K562 (cell line): ENCODE results near the gene CAMK2A. TPM values are rescaled to one million over a fixed set of nuclear protein-coding genes. Genes with fewer than 3 reads are reported as not detected.

Experiments used
- ATAC-seq: fragments of 200-7000 bp; cut with Tn5 transposase; 3 replicates; pipeline ENCODE4 v1.9.1; 2020; ENCODE audit warnings: moderate library complexity
- BruUV-seq: library from RNA; stranded (reverse); fragments of 400-500 nt; replicated peaks from 2 replicates; lab custom pipeline; 2021; lab: Mats Ljungman, UMichigan
- CTCF ChIA-PET: fragments of 300-600 bp; formaldehyde crosslinking; extraction: SDS; loops from one replicate; lab custom pipeline; 2021; ENCODE audit warnings: low intra/inter-chr PET ratio; lab: Yijun Ruan, JAX
- POLR2A ChIA-PET: fragments of 300-600, 350-650 bp; sonication (Branson Sonifier 250); formaldehyde crosslinking; extraction: SDS; loops from one replicate; lab custom pipeline; 2021; ENCODE audit warnings: antibody characterized with exemption, inconsistent platforms; lab: Yijun Ruan, JAX
- DNase-seq, 4 experiments: peaks; one replicate each; pipeline versions ENCODE4 v3.0.0 to v3.0.0-alpha.2; 2011 to 2018; ENCODE audit warnings: low spot score in 3 of 4, mixed read lengths in 3 of 4; ENCODE audit errors: extremely low read depth in 1 of 4
- FAIRE-seq: peaks from 2 replicates; lab custom pipeline; 2011; peaks lifted over from hg19 to GRCh38; lab: Jason Lieb, UNC
- H2AFZ ChIP-seq: 2 replicates; pipeline ENCODE4 v1.6.0; 2011; ENCODE audit warnings: low read depth, low read length, control low read depth, inconsistent platforms
- H3K27ac ChIP-seq: fragments of 200-600 bp; 3 replicates; pipeline ENCODE4 v1.8.0; 2011; ENCODE audit warnings: low read depth, mild to moderate bottlenecking, control low read depth, inconsistent platforms, low read length, moderate library complexity, mixed read lengths; ENCODE audit errors: extremely low read depth
- H3K27me3 ChIP-seq, 2 experiments: fragments of 300-600 bp in 1 of 2; 2 replicates in 1 of 2; 3 replicates in 1 of 2; pipeline versions ENCODE4 v1.6.0 to v1.8.0; 2011; ENCODE audit warnings: inconsistent platforms in 2 of 2, low read length in 2 of 2, mild to moderate bottlenecking in 1 of 2, mixed read lengths in 1 of 2, moderate library complexity in 1 of 2; ENCODE audit not compliant: control insufficient read depth in 2 of 2, insufficient read depth in 2 of 2
- H3K36me3 ChIP-seq: fragments of 300-600 bp; 3 replicates; pipeline ENCODE4 v1.8.0; 2011; ENCODE audit warnings: mild to moderate bottlenecking, low read length, inconsistent platforms; ENCODE audit not compliant: control insufficient read depth, insufficient read depth
- H3K4me1 ChIP-seq, 2 experiments: fragments of 200-600 bp in 1 of 2; replicated peaks in 1 of 2; 2 replicates in 1 of 2; 3 replicates in 1 of 2; pipeline versions ENCODE4 v1.5.1 to v1.8.0; 2011; ENCODE audit warnings: inconsistent platforms in 2 of 2, low read length in 2 of 2, mild to moderate bottlenecking in 1 of 2, mixed read lengths in 1 of 2, moderate library complexity in 1 of 2; ENCODE audit not compliant: control insufficient read depth in 2 of 2, insufficient read depth in 2 of 2
- H3K4me2 ChIP-seq: 2 replicates; pipeline ENCODE4 v1.6.1; 2011; ENCODE audit warnings: low read length, control low read depth, inconsistent platforms, mixed read lengths; ENCODE audit not compliant: insufficient read depth
- H3K4me3 ChIP-seq: fragments of 200-600 bp; sonication (generic), shearing (Covaris generic); 2 replicates; pipeline ENCODE4 v1.5.1; 2016; ENCODE audit warnings: control low read depth, inconsistent platforms
- H3K79me2 ChIP-seq: fragments of 200-600 bp; 3 replicates; pipeline ENCODE4 v1.8.0; 2011; ENCODE audit warnings: low read length, inconsistent platforms; ENCODE audit not compliant: control insufficient read depth, insufficient read depth
- H3K9ac ChIP-seq, 2 experiments: 2 replicates each; pipeline versions ENCODE4 v1.6.0 to v1.6.1; 2011; ENCODE audit warnings: low read depth in 2 of 2, low read length in 2 of 2, control low read depth in 1 of 2, inconsistent platforms in 1 of 2, mild to moderate bottlenecking in 1 of 2, mixed read lengths in 1 of 2; ENCODE audit not compliant: insufficient read depth in 1 of 2
- H3K9me1 ChIP-seq: one replicate; pipeline ENCODE4 v1.6.0; 2011; ENCODE audit warnings: inconsistent platforms, mild to moderate bottlenecking, low read length, moderate library complexity; ENCODE audit not compliant: control insufficient read depth, insufficient read depth
- H3K9me3 ChIP-seq: replicated peaks from 2 replicates; pipeline ENCODE4 v1.5.1; 2011; ENCODE audit warnings: low read depth, low read length, inconsistent platforms; ENCODE audit not compliant: control insufficient read depth, insufficient read depth
- H4K20me1 ChIP-seq: replicated peaks from 2 replicates; pipeline ENCODE4 v1.6.1; 2011; ENCODE audit warnings: low read length, inconsistent platforms, mixed read lengths; ENCODE audit not compliant: control insufficient read depth, insufficient read depth
- ARNT ChIP-seq, 2 experiments: fragments of 450-650 bp; IDR thresholded peaks; 2 replicates each; pipeline ENCODE4 v1.6.1; 2016; ENCODE audit warnings: mild to moderate bottlenecking in 1 of 2
- NFIC ChIP-seq: fragments of 450-650 bp; IDR thresholded peaks from 2 replicates; pipeline ENCODE4 v1.6.1; 2017; ENCODE audit warnings: mild to moderate bottlenecking, inconsistent platforms
- ZEB2 ChIP-seq: fragments of 450-650 bp; IDR thresholded peaks from 2 replicates; pipeline ENCODE4 v1.6.1; 2016
- ZNF175 ChIP-seq: fragments of 200-800 bp; sonication (Bioruptor generic); IDR thresholded peaks from 2 replicates; pipeline ENCODE4 v1.6.1; 2016; ENCODE audit warnings: low read depth, mild to moderate bottlenecking, missing genetic modification characterization, missing compliant biosample characterization
- ZNF324 ChIP-seq: fragments of 250-450 bp; sonication (Bioruptor Pico); IDR thresholded peaks from 2 replicates; pipeline ENCODE4 v1.4.0; 2020; ENCODE audit warnings: mild to moderate bottlenecking
- ZNF695 ChIP-seq: fragments of 450-650 bp; formaldehyde crosslinking; IDR thresholded peaks from 2 replicates; pipeline ENCODE4 v1.4.0; 2020; ENCODE audit warnings: mild to moderate bottlenecking, moderate library complexity
- WGBS: fragments of 100-300 bp; shearing (Covaris generic); methylation state at CpG from one replicate; pipeline ENCODE4 v1.1.6; 2016; ENCODE audit warnings: low coverage, mixed read lengths; ENCODE audit not compliant: insufficient coverage; ENCODE audit errors: missing lambda C conversion rate; 5-methylcytosine and 5-hydroxymethylcytosine counted together
- in situ Hi-C: fragments of 300-500 bp; cut with MboI; formaldehyde crosslinking; loops from 4 replicates; pipeline ENCODE4 v1.15.0; 2018; ENCODE audit warnings: inconsistent platforms, mixed read lengths
- intact Hi-C: fragments of 100-400 bp; cut with micrococcal nuclease; formaldehyde crosslinking; loops from 2 replicates; pipeline ENCODE4 v1.14.2; 2022
- polyA plus RNA-seq, 8 experiments: library from polyadenylated mRNA; depleted of rRNA in 4 of 8; stranded (reverse) in 5 of 8; unstranded in 3 of 8; fragments of >200 nt; fragmentation: Nextera tagmentation in 2 of 8; fragmentation: Illumina TruSeq in 1 of 8; extraction: Ambion mirVana in 2 of 8; extraction: Trizol in 1 of 8; gene quantifications; 2 replicates each; pipeline versions ENCODE4 v1.2.1 to v1.2.3, GENCODE V29; 2011 to 2014; ENCODE audit warnings: inconsistent platforms in 1 of 8, missing spikeins in 1 of 8
- total RNA-seq, 7 experiments: library from RNA; depleted of rRNA in 6 of 7; stranded (reverse); fragments of >200 nt in 6 of 7; fragmentation: Illumina TruSeq in 2 of 7; extraction: Trizol in 2 of 7; gene quantifications; 2 replicates each; pipeline versions ENCODE4 v1.2.1 to v1.2.3, GENCODE V29; 2011 to 2021; ENCODE audit warnings: low replicate concordance in 1 of 7
- TF ChIP-seq, protein P1 (sequence below): sonication (generic); formaldehyde crosslinking; IDR thresholded peaks from 2 replicates; pipeline ENCODE4 v1.9.0; 2022; ENCODE audit warnings: mild to moderate bottlenecking, missing genetic modification reagents

CAMK2A gene
- total and polyA plus RNA-seq, 9 of the 15 experiments (the other 6 are each of a cell fraction or from before 2014, with no cell fraction given): 0.01 to 0.18 (median 0.04) TPM; not detected in 6

DNA sequence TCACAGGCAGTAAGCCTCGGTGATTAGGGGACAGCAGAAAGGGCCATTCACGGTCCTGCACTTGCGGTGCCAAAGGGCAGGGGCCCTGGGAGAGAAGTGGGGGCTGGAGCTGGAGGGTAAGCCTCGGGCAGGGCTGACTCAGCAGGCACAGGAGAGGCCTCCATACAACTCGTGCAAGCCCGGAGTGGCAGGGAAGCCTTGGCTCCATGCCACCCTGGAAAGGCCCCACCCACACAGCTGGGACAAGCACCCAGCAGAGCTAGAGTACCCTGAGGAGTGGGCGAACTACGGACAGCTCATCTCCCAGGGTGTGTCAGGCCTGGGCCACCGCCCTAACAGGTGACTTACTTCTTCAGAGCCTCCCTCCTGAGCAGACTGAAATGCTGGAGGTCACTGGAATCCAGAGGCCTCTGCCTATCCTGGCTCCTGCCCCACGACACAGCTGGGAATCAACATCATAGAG, 5.6 kb upstream of the CAMK2A start:
- Histone ChIP-seq H3K9ac (0 out of 4 replicates have a peak overlapping the region, but pooled peaks of 1 of the 2 experiments have one; percentile 28), H3K9me1 (peaks cover 14% of the 10 kb centered on the region), H3K79me2 (no peaks in the 10 kb centered on the region), H3K27me3 (peaks cover 0 to 14% of the 10 kb centered on the region in 2 experiments; a peak in 2 of 5 replicates), H3K36me3 (no peaks in the 10 kb centered on the region), H3K27ac (no peak overlapping the region), H4K20me1 (no peaks in the 10 kb centered on the region), H2AFZ (no peak overlapping the region), H3K4me3 (no peak overlapping the region), H3K4me1 (peaks cover 22 to 38% of the 10 kb centered on the region in 2 experiments; a peak in 4 of 5 replicates), H3K4me2 (no peak overlapping the region), H3K9me3 (no peaks in the 10 kb centered on the region)
- in situ Hi-C loops: no loop called here
- CTCF ChIA-PET: no interaction called here
- 45% methylated on average over 10 of the region's 10 CpGs for WGBS
- intact Hi-C loops: no loop called here
- FAIRE-seq: no peak
- DNase-seq: no peak
- no peak for ATAC-seq
- POLR2A ChIA-PET: interaction anchor here (0.9 kb wide), 1 partner anchor 127 kb away, joined by 3 read pairs; no protein-coding TSS in a partner anchor
- no TSS peak for BruUV-seq
- no peak for TF ChIP-seq ZNF175
- no peak for TF ChIP-seq ARNT (IDR thresholded peaks at IDR 0.05)
- TF ChIP-seq ZEB2: no peak
- TF ChIP-seq, protein P1, sequence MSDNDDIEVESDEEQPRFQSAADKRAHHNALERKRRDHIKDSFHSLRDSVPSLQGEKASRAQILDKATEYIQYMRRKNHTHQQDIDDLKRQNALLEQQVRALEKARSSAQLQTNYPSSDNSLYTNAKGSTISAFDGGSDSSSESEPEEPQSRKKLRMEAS (CRISPR knock-in tag): no peak
- TF ChIP-seq NFIC: 0 out of 2 replicates have a peak, but pooled peaks have one; percentile 15
- TF ChIP-seq ZNF695 (CRISPR knock-in tag): no peak
- no peak for TF ChIP-seq ZNF324
